GM12874 (cell line): Measurements from ENCODE around the gene ITGA5.

Experiments used
- CTCF ChIP-seq: IDR thresholded peaks from 2 replicates; pipeline ENCODE4 v1.5.1; 2011; ENCODE audit warnings: low read depth, mild to moderate bottlenecking, control low read depth, low read length, moderate library complexity; ENCODE audit not compliant: insufficient read depth

The ITGA5 gene

GRCh38 chr12:54376596-54376995 is 42.5 kb downstream of the ITGA5 start:
- no peak for TF ChIP-seq CTCF

GRCh38 chr12:54375259-54375579 is 43.8 kb downstream of the ITGA5 start:
- TF ChIP-seq CTCF: no peak

GRCh38 chr12:54374562-54375258 is 44.4 kb downstream of the ITGA5 start:
- TF ChIP-seq CTCF: no peak

GRCh38 chr12:54373649-54374561 is 45.2 kb downstream of the ITGA5 start:
- no peak for TF ChIP-seq CTCF

GRCh38 chr12:54372113-54372806 is 46.8 kb downstream of the ITGA5 start:
- no peak for TF ChIP-seq CTCF

- no peak for TF ChIP-seq CTCF
Measured at GRCh38 chr12:54371328-54372112, 47.5 kb downstream of the ITGA5 start.

GRCh38 chr12:54370171-54370730 is 48.8 kb downstream of the ITGA5 start:
- no peak for TF ChIP-seq CTCF
